Measurements from ENCODE around the gene RNF220. TPM values are rescaled to one million over a fixed set of nuclear protein-coding genes. Genes with fewer than 3 reads are reported as not detected.

Gene RNF220
- total RNA-seq, 2 donors from 2014 or later, result 84.8 to 95.2 TPM

Other genes starting within 250 kb of the RNF220 start
- gene DMAP1, start 191.8 kb upstream of the RNF220 start, total RNA-seq, result 10 to 100 TPM; 52.9 to 59.1 TPM
- 10 to 100 TPM; 22.6 to 25.7 TPM for gene ERI3, start 50.0 kb upstream of the RNF220 start, total RNA-seq

Data from T-helper 17 cell (primary cell).